Vagina (tissue), 2 donors: ENCODE measurements around the gene AP3B2. TPM values are rescaled to one million over a fixed set of nuclear protein-coding genes. Genes with fewer than 3 reads are reported as not detected.

Experiments
- DNase-seq, 2 donors: peaks; one replicate each; pipeline ENCODE4 v3.0.0-alpha.2; 2017; ENCODE audit errors: extremely low spot score in 2 of 2
- H3K27ac ChIP-seq: fragments of 200-600 bp; sonication (generic); one replicate; pipeline ENCODE4 v1.5.1; 2019
- H3K27me3 ChIP-seq: fragments of 200-600 bp; sonication (generic); one replicate; pipeline ENCODE4 v1.5.1; 2019
- H3K36me3 ChIP-seq, 2 donors: fragments of 200-600 bp; sonication (generic); one replicate each; pipeline ENCODE4 v1.5.1; 2017 to 2019
- H3K4me1 ChIP-seq: fragments of 200-600 bp; sonication (generic); one replicate; pipeline ENCODE4 v1.5.1; 2019
- H3K4me3 ChIP-seq, 2 donors: fragments of 200-600 bp; sonication (generic); 1 replicate in 1 of 2; 2 replicates in 1 of 2; pipeline ENCODE4 v1.5.1; 2016 to 2019
- H3K9me3 ChIP-seq: fragments of 200-600 bp; sonication (generic); one replicate; pipeline ENCODE4 v1.5.1; 2019
- POLR2A ChIP-seq, 2 donors: fragments of 450-650 bp; IDR thresholded peaks; one replicate each; pipeline ENCODE4 v1.6.1; 2017; ENCODE audit warnings: antibody characterized with exemption in 2 of 2, mild to moderate bottlenecking in 2 of 2, moderate library complexity in 2 of 2
- POLR2AphosphoS5 ChIP-seq, 2 donors: sonication (generic); formaldehyde crosslinking; IDR thresholded peaks; one replicate each; pipeline ENCODE4 v1.9.0; 2017; ENCODE audit warnings: antibody characterized with exemption in 2 of 2, mild to moderate bottlenecking in 2 of 2, low read depth in 1 of 2; ENCODE audit not compliant: insufficient read depth in 1 of 2
- intact Hi-C: fragments of 100-400 bp; cut with DNase I; formaldehyde crosslinking; loops from one replicate; pipeline ENCODE4 v1.15.1; 2023
- total RNA-seq: library from RNA; depleted of rRNA; stranded (reverse); fragments of >200 nt; gene quantifications from one replicate; pipeline ENCODE4 v1.2.3, GENCODE V29; 2016
- TF ChIP-seq, protein P1 (sequence below), 3 experiments: fragments of 450-650 bp in 2 of 3; fragments of 200-600 bp in 1 of 3; sonication (generic) in 1 of 3; IDR thresholded peaks; one replicate each; pipeline ENCODE4 v1.5.1; 2017 to 2019; ENCODE audit warnings: antibody characterized with exemption in 3 of 3, mild to moderate bottlenecking in 2 of 3, moderate library complexity in 2 of 3

Gene AP3B2
- total RNA-seq, 1 donor from 2014 or later = 3.7 TPM

GRCh38 chr15:82660378-82660777 lies 49.3 kb downstream of the AP3B2 start:
- no peaks in the 10 kb centered on the region for H3K27me3 ChIP-seq
- H3K4me1 ChIP-seq = no peaks in the 10 kb centered on the region
- no peak overlapping the region for H3K27ac ChIP-seq
- no peak overlapping the region for H3K4me3 ChIP-seq
- TF ChIP-seq POLR2A (IDR thresholded peaks at IDR 0.05) (no peak), POLR2AphosphoS5 (IDR thresholded peaks at IDR 0.05; ENCODE audit: insufficient read depth in 1 of 2, low read depth in 1 of 2) (no peak)
- TF ChIP-seq, protein P1, sequence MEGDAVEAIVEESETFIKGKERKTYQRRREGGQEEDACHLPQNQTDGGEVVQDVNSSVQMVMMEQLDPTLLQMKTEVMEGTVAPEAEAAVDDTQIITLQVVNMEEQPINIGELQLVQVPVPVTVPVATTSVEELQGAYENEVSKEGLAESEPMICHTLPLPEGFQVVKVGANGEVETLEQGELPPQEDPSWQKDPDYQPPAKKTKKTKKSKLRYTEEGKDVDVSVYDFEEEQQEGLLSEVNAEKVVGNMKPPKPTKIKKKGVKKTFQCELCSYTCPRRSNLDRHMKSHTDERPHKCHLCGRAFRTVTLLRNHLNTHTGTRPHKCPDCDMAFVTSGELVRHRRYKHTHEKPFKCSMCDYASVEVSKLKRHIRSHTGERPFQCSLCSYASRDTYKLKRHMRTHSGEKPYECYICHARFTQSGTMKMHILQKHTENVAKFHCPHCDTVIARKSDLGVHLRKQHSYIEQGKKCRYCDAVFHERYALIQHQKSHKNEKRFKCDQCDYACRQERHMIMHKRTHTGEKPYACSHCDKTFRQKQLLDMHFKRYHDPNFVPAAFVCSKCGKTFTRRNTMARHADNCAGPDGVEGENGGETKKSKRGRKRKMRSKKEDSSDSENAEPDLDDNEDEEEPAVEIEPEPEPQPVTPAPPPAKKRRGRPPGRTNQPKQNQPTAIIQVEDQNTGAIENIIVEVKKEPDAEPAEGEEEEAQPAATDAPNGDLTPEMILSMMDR (IDR thresholded peaks at IDR 0.05) = no peak
- H3K9me3 ChIP-seq = no peaks in the 10 kb centered on the region
- no peak for DNase-seq
- H3K36me3 ChIP-seq = no peaks in the 10 kb centered on the region
- intact Hi-C loops = no loop called here

- TF ChIP-seq, protein P1 (IDR thresholded peaks at IDR 0.05) = no peak
- TF ChIP-seq POLR2A (IDR thresholded peaks at IDR 0.05) = no peak
- TF ChIP-seq POLR2AphosphoS5 (IDR thresholded peaks at IDR 0.05; ENCODE audit: insufficient read depth in 1 of 2, low read depth in 1 of 2) = no peak
- Histone ChIP-seq H3K4me1 (no peaks in the 10 kb centered on the region), H3K27me3 (no peaks in the 10 kb centered on the region), H3K4me3 (no peak overlapping the region), H3K9me3 (no peaks in the 10 kb centered on the region), H3K27ac (no peak overlapping the region), H3K36me3 (no peaks in the 10 kb centered on the region)
- intact Hi-C loops = no loop called here
- DNase-seq = no peak
Measured at GRCh38 chr15:82656641-82657266, 52.9 kb downstream of the AP3B2 start.

GRCh38 chr15:82655606-82656005 lies 54.1 kb downstream of the AP3B2 start:
- DNase-seq = no peak
- no peaks in the 10 kb centered on the region for H3K27me3 ChIP-seq
- H3K27ac ChIP-seq = no peak overlapping the region
- H3K36me3 ChIP-seq = no peaks in the 10 kb centered on the region
- no peaks in the 10 kb centered on the region for H3K9me3 ChIP-seq
- no peaks in the 10 kb centered on the region for H3K4me1 ChIP-seq
- TF ChIP-seq POLR2AphosphoS5 (IDR thresholded peaks at IDR 0.05; ENCODE audit: insufficient read depth in 1 of 2, low read depth in 1 of 2) (no peak), POLR2A (IDR thresholded peaks at IDR 0.05) (no peak)
- TF ChIP-seq, protein P1 (IDR thresholded peaks at IDR 0.05) = no peak
- H3K4me3 ChIP-seq = no peak overlapping the region
- intact Hi-C loops = no loop called here

GRCh38 chr15:82653483-82654168 lies 56.0 kb downstream of the AP3B2 start:
- Histone ChIP-seq H3K4me1 (peaks cover under 1% of the 10 kb centered on the region), H3K27me3 (no peaks in the 10 kb centered on the region), H3K36me3 (no peaks in the 10 kb centered on the region), H3K27ac (no peak overlapping the region), H3K4me3 (no peak overlapping the region), H3K9me3 (no peaks in the 10 kb centered on the region)
- TF ChIP-seq, protein P1 (IDR thresholded peaks at IDR 0.05) = no peak
- TF ChIP-seq POLR2AphosphoS5 (IDR thresholded peaks at IDR 0.05; ENCODE audit: insufficient read depth in 1 of 2, low read depth in 1 of 2) = no peak
- no peak for TF ChIP-seq POLR2A (IDR thresholded peaks at IDR 0.05)
- intact Hi-C loops = no loop called here
- DNase-seq = no peak

- H3K36me3 ChIP-seq = no peaks in the 10 kb centered on the region
- TF ChIP-seq POLR2AphosphoS5 (IDR thresholded peaks at IDR 0.05; ENCODE audit: insufficient read depth in 1 of 2, low read depth in 1 of 2) = no peak
- TF ChIP-seq POLR2A (IDR thresholded peaks at IDR 0.05) = no peak
- TF ChIP-seq, protein P1 (IDR thresholded peaks at IDR 0.05) = no peak
Measured at GRCh38 chr15:82651708-82652107, 58.0 kb downstream of the AP3B2 start.

More at GRCh38 chr15:82651708-82652107, 58.0 kb downstream of the AP3B2 start:
- no peak for DNase-seq
- H3K4me1 ChIP-seq = peaks cover 19% of the 10 kb centered on the region
- no peaks in the 10 kb centered on the region for H3K9me3 ChIP-seq
- no peak overlapping the region for H3K27ac ChIP-seq
- H3K27me3 ChIP-seq = no peaks in the 10 kb centered on the region
- no peak overlapping the region for H3K4me3 ChIP-seq
- intact Hi-C loops = no loop called here
